Measurements from ENCODE around the gene CYFIP2. TPM values are rescaled to one million over a fixed set of nuclear protein-coding genes. Genes with fewer than 3 reads are reported as not detected.

Gene CYFIP2
- total RNA-seq, 1 donor from 2014 or later: 96.8 TPM

DNA sequence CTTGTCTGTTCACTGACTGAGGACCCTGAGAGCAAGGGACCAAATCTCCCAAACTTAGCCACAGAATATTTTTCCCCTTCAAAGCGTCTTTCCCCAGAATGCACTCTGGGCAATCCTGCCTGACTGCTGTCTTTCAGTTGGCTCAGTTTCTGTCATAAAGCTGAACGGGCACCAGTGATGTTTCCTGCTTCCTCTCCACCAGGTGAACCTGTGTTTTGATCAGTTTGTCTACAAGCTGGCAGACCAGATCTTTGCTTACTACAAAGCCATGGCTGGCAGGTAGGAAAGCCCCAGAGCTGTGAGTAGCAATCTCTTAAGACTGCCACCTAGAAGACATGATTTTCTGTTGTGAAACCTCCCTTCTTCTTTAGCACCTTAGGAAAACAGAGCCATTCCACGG is 61.8 kb downstream of the CYFIP2 start:
- no peak overlapping the region for H3K4me3 ChIP-seq (ENCODE audit: insufficient read depth, low read depth, low read length)
- H3K4me2 ChIP-seq (ENCODE audit: low read length): no peak overlapping the region
- no peak overlapping the region for H3K27ac ChIP-seq (ENCODE audit: low read depth, low read length)
- H3K9me3 ChIP-seq (ENCODE audit: insufficient read depth, low read depth, low read length): no peaks in the 10 kb centered on the region
- no peaks in the 10 kb centered on the region for H4K20me1 ChIP-seq (ENCODE audit: insufficient read depth, low read length)
- H3K27me3 ChIP-seq (ENCODE audit: insufficient read depth, low read length): no peaks in the 10 kb centered on the region
- no peaks in the 10 kb centered on the region for H3K4me1 Mint-ChIP-seq (ENCODE audit: low read depth, unreplicated experiment)
- H3K9me3 Mint-ChIP-seq (ENCODE audit: unreplicated experiment): no peaks in the 10 kb centered on the region
- no peak overlapping the region for H3K9ac ChIP-seq (ENCODE audit: low read length)
- DNase-seq (ENCODE audit: low read depth): no peak
- peak overlapping the region; percentile 54 for H2AFZ ChIP-seq (ENCODE audit: low read depth, low read length)
- H3K36me3 Mint-ChIP-seq (ENCODE audit: low read depth, unreplicated experiment): peaks cover 22% of the 10 kb centered on the region
- no peaks in the 10 kb centered on the region for H3K79me2 ChIP-seq (ENCODE audit: insufficient read depth, low read length)
- H3K4me1 ChIP-seq (ENCODE audit: insufficient read depth, low read length): peaks cover 6% of the 10 kb centered on the region
- H3K27me3 Mint-ChIP-seq (ENCODE audit: low read depth, unreplicated experiment): no peaks in the 10 kb centered on the region
- no peak for FAIRE-seq
- no peak for TF ChIP-seq EZH2 (IDR thresholded peaks at IDR 0.05; ENCODE audit: insufficient read depth, low read length)
- TF ChIP-seq, protein P1, sequence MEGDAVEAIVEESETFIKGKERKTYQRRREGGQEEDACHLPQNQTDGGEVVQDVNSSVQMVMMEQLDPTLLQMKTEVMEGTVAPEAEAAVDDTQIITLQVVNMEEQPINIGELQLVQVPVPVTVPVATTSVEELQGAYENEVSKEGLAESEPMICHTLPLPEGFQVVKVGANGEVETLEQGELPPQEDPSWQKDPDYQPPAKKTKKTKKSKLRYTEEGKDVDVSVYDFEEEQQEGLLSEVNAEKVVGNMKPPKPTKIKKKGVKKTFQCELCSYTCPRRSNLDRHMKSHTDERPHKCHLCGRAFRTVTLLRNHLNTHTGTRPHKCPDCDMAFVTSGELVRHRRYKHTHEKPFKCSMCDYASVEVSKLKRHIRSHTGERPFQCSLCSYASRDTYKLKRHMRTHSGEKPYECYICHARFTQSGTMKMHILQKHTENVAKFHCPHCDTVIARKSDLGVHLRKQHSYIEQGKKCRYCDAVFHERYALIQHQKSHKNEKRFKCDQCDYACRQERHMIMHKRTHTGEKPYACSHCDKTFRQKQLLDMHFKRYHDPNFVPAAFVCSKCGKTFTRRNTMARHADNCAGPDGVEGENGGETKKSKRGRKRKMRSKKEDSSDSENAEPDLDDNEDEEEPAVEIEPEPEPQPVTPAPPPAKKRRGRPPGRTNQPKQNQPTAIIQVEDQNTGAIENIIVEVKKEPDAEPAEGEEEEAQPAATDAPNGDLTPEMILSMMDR (IDR thresholded peaks at IDR 0.05; ENCODE audit: insufficient read depth, low read depth, low read length): no peak
- no peak overlapping the region for H3K27ac Mint-ChIP-seq (ENCODE audit: unreplicated experiment)
- no peak overlapping the region for H3K4me3 Mint-ChIP-seq (ENCODE audit: unreplicated experiment)
- no peaks in the 10 kb centered on the region for H3K36me3 ChIP-seq (ENCODE audit: insufficient read depth, low read length)

DNA sequence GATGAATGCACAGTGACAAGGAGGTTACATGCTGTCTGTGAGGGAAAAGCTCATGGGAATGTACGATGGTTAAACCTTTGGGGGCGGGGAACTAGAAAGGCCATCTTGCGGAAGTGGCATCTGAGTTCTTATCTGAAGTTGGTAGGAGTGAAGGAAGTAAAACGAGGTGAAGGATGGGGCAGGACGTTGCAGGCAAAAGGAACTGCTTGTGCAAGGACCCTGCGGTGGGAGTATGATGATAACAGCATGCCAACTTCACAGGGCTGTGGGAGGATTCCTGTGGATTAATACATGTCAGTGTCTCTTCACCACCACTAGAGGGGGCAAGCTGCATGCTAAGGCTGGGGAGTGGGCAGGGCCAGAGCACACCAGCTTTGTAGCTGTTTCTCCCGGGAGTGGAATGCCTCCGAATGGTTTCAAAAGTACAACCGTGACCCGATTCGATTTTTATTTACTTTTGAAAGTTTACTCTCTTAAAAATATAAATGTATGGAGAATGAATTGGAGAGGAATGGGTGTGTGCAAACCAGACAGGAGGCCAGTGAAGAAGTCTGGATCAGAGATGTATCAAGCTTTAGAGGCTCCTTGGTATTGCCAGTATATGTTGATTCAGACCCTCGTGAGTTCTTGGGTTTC is 62.5 kb downstream of the CYFIP2 start:
- no peak for TF ChIP-seq EZH2 (IDR thresholded peaks at IDR 0.05; ENCODE audit: insufficient read depth, low read length)
- TF ChIP-seq, protein P1 (IDR thresholded peaks at IDR 0.05; ENCODE audit: insufficient read depth, low read depth, low read length): peak; percentile 96
- FAIRE-seq (no peak), DNase-seq (ENCODE audit: low read depth) (peak; percentile 70)
- Histone ChIP-seq H3K9ac (ENCODE audit: low read length) (no peak overlapping the region), H3K9me3 (ENCODE audit: insufficient read depth, low read depth, low read length) (no peaks in the 10 kb centered on the region), H4K20me1 (ENCODE audit: insufficient read depth, low read length) (no peaks in the 10 kb centered on the region), H3K4me1 (ENCODE audit: insufficient read depth, low read length) (peaks cover 6% of the 10 kb centered on the region), H3K79me2 (ENCODE audit: insufficient read depth, low read length) (no peaks in the 10 kb centered on the region), H3K4me3 (ENCODE audit: insufficient read depth, low read depth, low read length) (peak overlapping the region; percentile 32), H3K4me2 (ENCODE audit: low read length) (peak overlapping the region; percentile 76), H2AFZ (ENCODE audit: low read depth, low read length) (peak overlapping the region; percentile 54), H3K36me3 (ENCODE audit: insufficient read depth, low read length) (no peaks in the 10 kb centered on the region), H3K27ac (ENCODE audit: low read depth, low read length) (no peak overlapping the region), H3K27me3 (ENCODE audit: insufficient read depth, low read length) (no peaks in the 10 kb centered on the region)
- H3K4me3 Mint-ChIP-seq (ENCODE audit: unreplicated experiment): no peak overlapping the region
- H3K27ac Mint-ChIP-seq (ENCODE audit: unreplicated experiment): no peak overlapping the region
- H3K36me3 Mint-ChIP-seq (ENCODE audit: low read depth, unreplicated experiment): peaks cover 23% of the 10 kb centered on the region
- no peaks in the 10 kb centered on the region for H3K27me3 Mint-ChIP-seq (ENCODE audit: low read depth, unreplicated experiment)
- no peaks in the 10 kb centered on the region for H3K9me3 Mint-ChIP-seq (ENCODE audit: unreplicated experiment)
- H3K4me1 Mint-ChIP-seq (ENCODE audit: low read depth, unreplicated experiment): no peaks in the 10 kb centered on the region

DNA sequence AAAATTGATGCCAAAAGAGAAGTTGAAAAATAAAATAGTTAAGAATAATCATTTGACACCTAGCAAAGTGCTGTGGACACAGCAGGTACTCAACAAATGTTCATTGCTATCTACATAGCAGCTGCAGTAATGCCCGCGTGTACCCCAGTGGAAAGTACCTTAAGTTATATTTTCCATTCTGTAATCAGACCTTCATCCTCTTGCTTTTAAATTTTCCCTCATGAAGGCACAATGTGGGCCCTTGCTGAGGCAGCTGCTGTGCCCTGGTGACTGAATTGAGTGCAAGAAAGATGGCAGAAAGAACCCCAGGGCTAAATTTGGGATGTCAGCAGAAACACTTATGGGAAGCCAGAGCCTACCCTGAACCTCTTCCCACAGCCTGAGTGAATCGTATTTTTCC is 65.9 kb downstream of the CYFIP2 start:
- Histone ChIP-seq H3K27ac (ENCODE audit: low read depth, low read length) (no peak overlapping the region), H3K4me3 (ENCODE audit: insufficient read depth, low read depth, low read length) (no peak overlapping the region), H3K4me2 (ENCODE audit: low read length) (no peak overlapping the region), H3K9ac (ENCODE audit: low read length) (no peak overlapping the region), H2AFZ (ENCODE audit: low read depth, low read length) (no peak overlapping the region), H3K9me3 (ENCODE audit: insufficient read depth, low read depth, low read length) (no peaks in the 10 kb centered on the region), H3K79me2 (ENCODE audit: insufficient read depth, low read length) (no peaks in the 10 kb centered on the region), H3K27me3 (ENCODE audit: insufficient read depth, low read length) (no peaks in the 10 kb centered on the region), H4K20me1 (ENCODE audit: insufficient read depth, low read length) (no peaks in the 10 kb centered on the region), H3K36me3 (ENCODE audit: insufficient read depth, low read length) (no peaks in the 10 kb centered on the region), H3K4me1 (ENCODE audit: insufficient read depth, low read length) (peaks cover 6% of the 10 kb centered on the region)
- Mint-ChIP-seq H3K36me3 (ENCODE audit: low read depth, unreplicated experiment) (peaks cover 17% of the 10 kb centered on the region), H3K4me3 (ENCODE audit: unreplicated experiment) (no peak overlapping the region), H3K27me3 (ENCODE audit: low read depth, unreplicated experiment) (no peaks in the 10 kb centered on the region), H3K4me1 (ENCODE audit: low read depth, unreplicated experiment) (no peaks in the 10 kb centered on the region), H3K9me3 (ENCODE audit: unreplicated experiment) (no peaks in the 10 kb centered on the region), H3K27ac (ENCODE audit: unreplicated experiment) (no peak overlapping the region)
- DNase-seq (ENCODE audit: low read depth) (no peak), FAIRE-seq (no peak)
- TF ChIP-seq, protein P1 (IDR thresholded peaks at IDR 0.05; ENCODE audit: insufficient read depth, low read depth, low read length): no peak
- no peak for TF ChIP-seq EZH2 (IDR thresholded peaks at IDR 0.05; ENCODE audit: insufficient read depth, low read length)
